Neural cell (in vitro differentiated cells): ENCODE data around the gene CDK12. TPM values are rescaled to one million over a fixed set of nuclear protein-coding genes. Genes with fewer than 3 reads are reported as not detected.

Experiments
- H2AFZ ChIP-seq: fragments of 200-600, 300-800 bp; sonication (generic), shearing (Covaris generic); 2 replicates; pipeline ENCODE4 v1.6.0; 2014; ENCODE audit warnings: low read depth, mild to moderate bottlenecking, antibody characterized with exemption, low read length, moderate library complexity
- H3F3A ChIP-seq: fragments of 200-600 bp; shearing (Covaris generic); 2 replicates; pipeline ENCODE4 v1.6.1; 2016; ENCODE audit warnings: mild to moderate bottlenecking, moderate library complexity, mixed read lengths, antibody characterized with exemption, low read length; ENCODE audit not compliant: insufficient read depth, poor library complexity, severe bottlenecking
- H3K27ac ChIP-seq: fragments of 200-600, 300-800 bp; sonication (generic), shearing (Covaris generic); 2 replicates; pipeline ENCODE4 v1.5.1; 2014; ENCODE audit warnings: mild to moderate bottlenecking, low read length, moderate library complexity
- H3K27me3 ChIP-seq: fragments of 300-800, 200-600 bp; sonication (generic), shearing (Covaris generic); 2 replicates; pipeline ENCODE4 v1.6.0; 2014; ENCODE audit warnings: mild to moderate bottlenecking, low read depth, low read length, moderate library complexity; ENCODE audit not compliant: insufficient read depth
- H3K36me3 ChIP-seq: fragments of 300-800, 200-600 bp; sonication (generic), shearing (Covaris generic); 2 replicates; pipeline ENCODE4 v1.5.1; 2014; ENCODE audit warnings: mild to moderate bottlenecking, antibody characterized with exemption, low read length, moderate library complexity; ENCODE audit not compliant: insufficient read depth
- H3K4me2 ChIP-seq: fragments of 300-800, 200-600 bp; sonication (generic), shearing (Covaris generic); 2 replicates; pipeline ENCODE4 v1.6.0; 2014; ENCODE audit warnings: mild to moderate bottlenecking, low read length
- H3K4me3 ChIP-seq: fragments of 300-800, 200-600 bp; sonication (generic), shearing (Covaris generic); 2 replicates; pipeline ENCODE4 v1.5.1; 2014; ENCODE audit warnings: mild to moderate bottlenecking, low read length, moderate library complexity
- H3K79me2 ChIP-seq: fragments of 200-600 bp; shearing (Covaris generic); replicated peaks from 2 replicates; pipeline ENCODE4 v1.6.0; 2014; ENCODE audit warnings: mild to moderate bottlenecking, low read length, moderate library complexity; ENCODE audit not compliant: insufficient read depth
- H3K9ac ChIP-seq: fragments of 300-800, 200-600 bp; sonication (generic), shearing (Covaris generic); 2 replicates; pipeline ENCODE4 v1.6.1; 2016; ENCODE audit warnings: mild to moderate bottlenecking, low read length, mixed read lengths
- H3K9me2 ChIP-seq: fragments of 200-600 bp; shearing (Covaris generic); 2 replicates; pipeline ENCODE4 v1.6.1; 2016; ENCODE audit warnings: mild to moderate bottlenecking, low read length, mixed read lengths; ENCODE audit not compliant: insufficient read depth
- H3K9me3 ChIP-seq: fragments of 200-600, 300-800 bp; sonication (generic), shearing (Covaris generic); 2 replicates; pipeline ENCODE4 v1.6.1; 2016; ENCODE audit warnings: mild to moderate bottlenecking, mixed run types, low read length, moderate library complexity, mixed read lengths
- H4K20me1 ChIP-seq: fragments of 200-600 bp; shearing (Covaris generic); 2 replicates; pipeline ENCODE4 v1.6.1; 2016; ENCODE audit warnings: mild to moderate bottlenecking, mixed run types; ENCODE audit not compliant: insufficient read depth
- EP300 ChIP-seq: fragments of 450-650 bp; conservative IDR thresholded peaks from 2 replicates; pipeline ENCODE4 v1.6.1; 2014; ENCODE audit warnings: antibody characterized with exemption, mild to moderate bottlenecking, moderate library complexity; ENCODE audit not compliant: poor library complexity, severe bottlenecking
- EZH2 ChIP-seq: fragments of 200-600, 300-800 bp; shearing (Covaris generic), sonication (generic); IDR thresholded peaks from 2 replicates; pipeline ENCODE4 v1.6.1; 2014; ENCODE audit warnings: antibody characterized with exemption, low read length, borderline replicate concordance, mild to moderate bottlenecking; ENCODE audit not compliant: insufficient read depth, poor library complexity, severe bottlenecking
- MXI1 ChIP-seq: fragments of 450-650 bp; conservative IDR thresholded peaks from 2 replicates; pipeline ENCODE4 v1.6.1; 2014; ENCODE audit warnings: antibody characterized with exemption, mild to moderate bottlenecking; ENCODE audit not compliant: poor library complexity, severe bottlenecking
- POLR2AphosphoS5 ChIP-seq: IDR thresholded peaks from 2 replicates; pipeline ENCODE4 v1.6.1; 2012
- RAD21 ChIP-seq: fragments of 450-650 bp; conservative IDR thresholded peaks from 2 replicates; pipeline ENCODE4 v1.6.1; 2014; ENCODE audit warnings: antibody characterized with exemption, mild to moderate bottlenecking, moderate library complexity
- SMC3 ChIP-seq: fragments of 450-650 bp; conservative IDR thresholded peaks from 2 replicates; pipeline ENCODE4 v1.6.1; 2014; ENCODE audit warnings: antibody characterized with exemption, mild to moderate bottlenecking, moderate library complexity; ENCODE audit not compliant: poor library complexity
- TAF1 ChIP-seq: IDR thresholded peaks from 2 replicates; pipeline ENCODE4 v1.6.1; 2012; ENCODE audit warnings: low read depth
- polyA plus RNA-seq: library from polyadenylated mRNA; depleted of rRNA; stranded (reverse); fragments of >200 nt; gene quantifications from 2 replicates; pipeline ENCODE4 v1.2.3, GENCODE V29; 2014
- TF ChIP-seq, protein P1 (sequence below): fragments of 450-650 bp; IDR thresholded peaks from 2 replicates; pipeline ENCODE4 v1.5.1; 2014; ENCODE audit warnings: antibody characterized with exemption, mild to moderate bottlenecking, moderate library complexity; ENCODE audit not compliant: poor library complexity, severe bottlenecking
- TF ChIP-seq, protein P2 (sequence below): IDR thresholded peaks from 2 replicates; pipeline ENCODE4 v1.6.1; 2012; ENCODE audit warnings: borderline replicate concordance

The CDK12 gene
- polyA plus RNA-seq, 1 donor from 2014 or later, result 10.4 TPM

DNA sequence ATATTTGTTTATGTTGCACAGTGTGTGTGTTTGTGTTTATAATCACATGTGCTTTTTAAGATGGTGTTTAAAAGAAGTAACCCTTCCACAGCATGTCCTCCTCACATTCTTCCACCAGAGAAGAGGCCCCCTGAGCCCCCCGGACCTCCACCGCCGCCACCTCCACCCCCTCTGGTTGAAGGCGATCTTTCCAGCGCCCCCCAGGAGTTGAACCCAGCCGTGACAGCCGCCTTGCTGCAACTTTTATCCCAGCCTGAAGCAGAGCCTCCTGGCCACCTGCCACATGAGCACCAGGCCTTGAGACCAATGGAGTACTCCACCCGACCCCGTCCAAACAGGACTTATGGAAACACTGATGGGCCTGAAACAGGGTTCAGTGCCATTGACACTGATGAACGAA is 69.2 kb downstream of the CDK12 start:
- TF ChIP-seq, protein P1, sequence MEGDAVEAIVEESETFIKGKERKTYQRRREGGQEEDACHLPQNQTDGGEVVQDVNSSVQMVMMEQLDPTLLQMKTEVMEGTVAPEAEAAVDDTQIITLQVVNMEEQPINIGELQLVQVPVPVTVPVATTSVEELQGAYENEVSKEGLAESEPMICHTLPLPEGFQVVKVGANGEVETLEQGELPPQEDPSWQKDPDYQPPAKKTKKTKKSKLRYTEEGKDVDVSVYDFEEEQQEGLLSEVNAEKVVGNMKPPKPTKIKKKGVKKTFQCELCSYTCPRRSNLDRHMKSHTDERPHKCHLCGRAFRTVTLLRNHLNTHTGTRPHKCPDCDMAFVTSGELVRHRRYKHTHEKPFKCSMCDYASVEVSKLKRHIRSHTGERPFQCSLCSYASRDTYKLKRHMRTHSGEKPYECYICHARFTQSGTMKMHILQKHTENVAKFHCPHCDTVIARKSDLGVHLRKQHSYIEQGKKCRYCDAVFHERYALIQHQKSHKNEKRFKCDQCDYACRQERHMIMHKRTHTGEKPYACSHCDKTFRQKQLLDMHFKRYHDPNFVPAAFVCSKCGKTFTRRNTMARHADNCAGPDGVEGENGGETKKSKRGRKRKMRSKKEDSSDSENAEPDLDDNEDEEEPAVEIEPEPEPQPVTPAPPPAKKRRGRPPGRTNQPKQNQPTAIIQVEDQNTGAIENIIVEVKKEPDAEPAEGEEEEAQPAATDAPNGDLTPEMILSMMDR, result no peak
- TF ChIP-seq SMC3, result no peak
- no peak for TF ChIP-seq EZH2
- TF ChIP-seq, protein P2, sequence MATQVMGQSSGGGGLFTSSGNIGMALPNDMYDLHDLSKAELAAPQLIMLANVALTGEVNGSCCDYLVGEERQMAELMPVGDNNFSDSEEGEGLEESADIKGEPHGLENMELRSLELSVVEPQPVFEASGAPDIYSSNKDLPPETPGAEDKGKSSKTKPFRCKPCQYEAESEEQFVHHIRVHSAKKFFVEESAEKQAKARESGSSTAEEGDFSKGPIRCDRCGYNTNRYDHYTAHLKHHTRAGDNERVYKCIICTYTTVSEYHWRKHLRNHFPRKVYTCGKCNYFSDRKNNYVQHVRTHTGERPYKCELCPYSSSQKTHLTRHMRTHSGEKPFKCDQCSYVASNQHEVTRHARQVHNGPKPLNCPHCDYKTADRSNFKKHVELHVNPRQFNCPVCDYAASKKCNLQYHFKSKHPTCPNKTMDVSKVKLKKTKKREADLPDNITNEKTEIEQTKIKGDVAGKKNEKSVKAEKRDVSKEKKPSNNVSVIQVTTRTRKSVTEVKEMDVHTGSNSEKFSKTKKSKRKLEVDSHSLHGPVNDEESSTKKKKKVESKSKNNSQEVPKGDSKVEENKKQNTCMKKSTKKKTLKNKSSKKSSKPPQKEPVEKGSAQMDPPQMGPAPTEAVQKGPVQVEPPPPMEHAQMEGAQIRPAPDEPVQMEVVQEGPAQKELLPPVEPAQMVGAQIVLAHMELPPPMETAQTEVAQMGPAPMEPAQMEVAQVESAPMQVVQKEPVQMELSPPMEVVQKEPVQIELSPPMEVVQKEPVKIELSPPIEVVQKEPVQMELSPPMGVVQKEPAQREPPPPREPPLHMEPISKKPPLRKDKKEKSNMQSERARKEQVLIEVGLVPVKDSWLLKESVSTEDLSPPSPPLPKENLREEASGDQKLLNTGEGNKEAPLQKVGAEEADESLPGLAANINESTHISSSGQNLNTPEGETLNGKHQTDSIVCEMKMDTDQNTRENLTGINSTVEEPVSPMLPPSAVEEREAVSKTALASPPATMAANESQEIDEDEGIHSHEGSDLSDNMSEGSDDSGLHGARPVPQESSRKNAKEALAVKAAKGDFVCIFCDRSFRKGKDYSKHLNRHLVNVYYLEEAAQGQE, result no peak
- peaks cover 5% of the 10 kb centered on the region for H3K36me3 ChIP-seq
- no peak overlapping the region for H2AFZ ChIP-seq
- H3K79me2 ChIP-seq, result no peaks in the 10 kb centered on the region
- no peak overlapping the region for H3K9ac ChIP-seq
- H3K27ac ChIP-seq, result no peak overlapping the region
- H3K27me3 ChIP-seq, result no peaks in the 10 kb centered on the region
- no peaks in the 10 kb centered on the region for H4K20me1 ChIP-seq
- no peaks in the 10 kb centered on the region for H3K9me2 ChIP-seq
- no peak overlapping the region for H3K4me2 ChIP-seq
- no peak overlapping the region for H3K4me3 ChIP-seq
- H3F3A ChIP-seq, result no peaks in the 10 kb centered on the region
- H3K9me3 ChIP-seq, result no peaks in the 10 kb centered on the region

DNA sequence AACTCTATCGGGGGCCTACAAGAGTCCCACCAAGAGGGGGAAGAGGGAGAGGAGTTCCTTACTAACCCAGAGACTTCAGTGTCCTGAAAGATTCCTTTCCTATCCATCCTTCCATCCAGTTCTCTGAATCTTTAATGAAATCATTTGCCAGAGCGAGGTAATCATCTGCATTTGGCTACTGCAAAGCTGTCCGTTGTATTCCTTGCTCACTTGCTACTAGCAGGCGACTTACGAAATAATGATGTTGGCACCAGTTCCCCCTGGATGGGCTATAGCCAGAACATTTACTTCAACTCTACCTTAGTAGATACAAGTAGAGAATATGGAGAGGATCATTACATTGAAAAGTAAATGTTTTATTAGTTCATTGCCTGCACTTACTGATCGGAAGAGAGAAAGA is 70.0 kb downstream of the CDK12 start:
- TF ChIP-seq SMC3, result no peak
- no peak for TF ChIP-seq EP300
- TF ChIP-seq, protein P1, result no peak
- TF ChIP-seq EZH2, result no peak
- TF ChIP-seq, protein P2, result no peak
- TF ChIP-seq MXI1, result no peak
- no peak for TF ChIP-seq TAF1
- no peak for TF ChIP-seq POLR2AphosphoS5
- TF ChIP-seq RAD21, result no peak
- H3K9me3 ChIP-seq, result no peaks in the 10 kb centered on the region
- no peak overlapping the region for H3K4me3 ChIP-seq
- H3K9me2 ChIP-seq, result no peaks in the 10 kb centered on the region
- no peaks in the 10 kb centered on the region for H3F3A ChIP-seq
- H2AFZ ChIP-seq, result no peak overlapping the region
- no peaks in the 10 kb centered on the region for H3K79me2 ChIP-seq
- no peak overlapping the region for H3K4me2 ChIP-seq
- H3K27me3 ChIP-seq, result no peaks in the 10 kb centered on the region
- peaks cover 5% of the 10 kb centered on the region for H3K36me3 ChIP-seq
- H4K20me1 ChIP-seq, result no peaks in the 10 kb centered on the region
- no peak overlapping the region for H3K27ac ChIP-seq
- H3K9ac ChIP-seq, result no peak overlapping the region
